Stimulated activated CD8-positive, alpha-beta memory T cell treated with anti-CD3 and anti-CD28 coated beads, Interleukin-15, amount 100 ng/mL, for 4 hours (primary cell): ENCODE data around the gene HIVEP3.
"Not testable (repeated sequence)": the region's sequence is repeated elsewhere in the genome, so short reads cannot be mapped to it uniquely, and the experiment has no call there.

Experiments used
- DNase-seq, 2 donors: peaks; one replicate each; pipeline ENCODE4 v3.0.0-alpha.2; 2020; ENCODE audit warnings: low read depth in 2 of 2

Gene HIVEP3

GRCh38 chr1:41713141-41713540, 205.6 kb downstream of the HIVEP3 start:
- DNase-seq: no peak

GRCh38 chr1:41712695-41713094, 206.0 kb downstream of the HIVEP3 start:
- DNase-seq: no peak

- DNase-seq: no peak
Measured at GRCh38 chr1:41712081-41712480, 206.6 kb downstream of the HIVEP3 start.

GRCh38 chr1:41711581-41711980, 207.1 kb downstream of the HIVEP3 start:
- no peak for DNase-seq

GRCh38 chr1:41710980-41711379, 207.7 kb downstream of the HIVEP3 start:
- DNase-seq: no peak

GRCh38 chr1:41709873-41710272, 208.8 kb downstream of the HIVEP3 start:
- no peak for DNase-seq

- DNase-seq: no peak
Measured at GRCh38 chr1:41709331-41709730, 209.4 kb downstream of the HIVEP3 start.

GRCh38 chr1:41708332-41708731, 210.4 kb downstream of the HIVEP3 start:
- DNase-seq: no peak

GRCh38 chr1:41707793-41708192, 210.9 kb downstream of the HIVEP3 start:
- DNase-seq: no peak

GRCh38 chr1:41705798-41706197, 212.9 kb downstream of the HIVEP3 start:
- no peak for DNase-seq

GRCh38 chr1:41704196-41704595, 214.5 kb downstream of the HIVEP3 start:
- no peak for DNase-seq

- no peak for DNase-seq
Measured at GRCh38 chr1:41702771-41703170, 216.0 kb downstream of the HIVEP3 start.

- no peak for DNase-seq
Measured at GRCh38 chr1:41700986-41701535, 217.7 kb downstream of the HIVEP3 start.

GRCh38 chr1:41700581-41700980, 218.1 kb downstream of the HIVEP3 start:
- DNase-seq: no peak

GRCh38 chr1:41699861-41700248, 218.9 kb downstream of the HIVEP3 start:
- DNase-seq: no peak

- DNase-seq: no peak
Measured at GRCh38 chr1:41698916-41699860, 219.5 kb downstream of the HIVEP3 start.

- DNase-seq: no peak
Measured at GRCh38 chr1:41696381-41696780, 222.3 kb downstream of the HIVEP3 start.

- no peak for DNase-seq
Measured at GRCh38 chr1:41695118-41695745, 223.5 kb downstream of the HIVEP3 start.

GRCh38 chr1:41691966-41692365, 226.8 kb downstream of the HIVEP3 start:
- DNase-seq: not testable (repeated sequence)

- DNase-seq: no peak
Measured at GRCh38 chr1:41691424-41691823, 227.3 kb downstream of the HIVEP3 start.

- no peak for DNase-seq
Measured at GRCh38 chr1:41690331-41690730, 228.4 kb downstream of the HIVEP3 start.

GRCh38 chr1:41689558-41689981, 229.2 kb downstream of the HIVEP3 start:
- DNase-seq: no peak

- DNase-seq: no peak
Measured at GRCh38 chr1:41689139-41689538, 229.6 kb downstream of the HIVEP3 start.
